ENCODE measurements around the gene ABR.
"Not testable (repeated sequence)": the region's sequence is repeated elsewhere in the genome, so short reads cannot be mapped to it uniquely, and the experiment has no call there.

ABR gene

GRCh38 chr17:1050246-1050995, 129.4 kb downstream of the ABR start:
- DNase-seq, result no peak

- no peak for DNase-seq
Observed at GRCh38 chr17:1049446-1050225, 130.1 kb downstream of the ABR start.

- not testable (repeated sequence) for DNase-seq
Observed at GRCh38 chr17:1048516-1049115, 131.2 kb downstream of the ABR start.

GRCh38 chr17:1047879-1048470, 131.8 kb downstream of the ABR start:
- no peak for DNase-seq

- DNase-seq, result peak in 12 of 56 donors; percentile 10 to 57 (median 32)
Observed at GRCh38 chr17:1047177-1047878, 132.5 kb downstream of the ABR start.

GRCh38 chr17:1045456-1045855, 134.3 kb downstream of the ABR start:
- no peak for DNase-seq

GRCh38 chr17:1044387-1045009, 135.3 kb downstream of the ABR start:
- not testable (repeated sequence) for DNase-seq

GRCh38 chr17:1043601-1044251, 136.1 kb downstream of the ABR start:
- peak in 2 of 56 donors; percentile 34 to 42 for DNase-seq

- DNase-seq, result no peak
Observed at GRCh38 chr17:1042486-1042885, 137.3 kb downstream of the ABR start.

- DNase-seq, result no peak
Observed at GRCh38 chr17:1041746-1042145, 138.0 kb downstream of the ABR start.

GRCh38 chr17:1040216-1040600, 139.6 kb downstream of the ABR start:
- DNase-seq, result peak in 17 of 56 donors; percentile 18 to 68 (median 32)

GRCh38 chr17:1039511-1040215, 140.1 kb downstream of the ABR start:
- DNase-seq, result peak in 41 of 56 donors; percentile 15 to 73 (median 49)

- no peak for DNase-seq
Observed at GRCh38 chr17:1039123-1039507, 140.7 kb downstream of the ABR start.

- no peak for DNase-seq
Observed at GRCh38 chr17:1038459-1039122, 141.2 kb downstream of the ABR start.

GRCh38 chr17:1037238-1037879, 142.4 kb downstream of the ABR start:
- DNase-seq, result no peak

GRCh38 chr17:1036845-1037237, 142.9 kb downstream of the ABR start:
- DNase-seq, result no peak

- DNase-seq, result no peak
Observed at GRCh38 chr17:1036171-1036844, 143.5 kb downstream of the ABR start.
